HK-2 (cell line): ENCODE measurements around the gene ZNF670.

Experiments used
- DNase-seq: peaks from one replicate; pipeline ENCODE4 v3.0.0-alpha.2; 2018; ENCODE audit not compliant: unreplicated experiment

Gene ZNF670

GRCh38 chr1:247103859-247104591, 25.4 kb upstream of the ZNF670 start, which contains the start of gene ZNF669:
Gene ZNF669 (minus strand): TSS chr1:247104356. CDS start chr1:247104199, 157 bp downstream.
- peak; percentile 99 for DNase-seq

- DNase-seq = no peak
Observed at GRCh38 chr1:247102381-247102780, 23.8 kb upstream of the ZNF670 start.

- DNase-seq = no peak
Observed at GRCh38 chr1:247100676-247101279, 22.2 kb upstream of the ZNF670 start.

GRCh38 chr1:247096958-247097357, 18.3 kb upstream of the ZNF670 start:
- no peak for DNase-seq

GRCh38 chr1:247096544-247096943, 17.9 kb upstream of the ZNF670 start:
- no peak for DNase-seq

- no peak for DNase-seq
Observed at GRCh38 chr1:247096112-247096511, 17.5 kb upstream of the ZNF670 start.

GRCh38 chr1:247090455-247090854, 11.8 kb upstream of the ZNF670 start:
- no peak for DNase-seq

GRCh38 chr1:247089616-247090375, 11.2 kb upstream of the ZNF670 start:
- no peak for DNase-seq

- DNase-seq = no peak
Observed at GRCh38 chr1:247088967-247089366, 10.4 kb upstream of the ZNF670 start.

- no peak for DNase-seq
Observed at GRCh38 chr1:247087256-247087655, 8.6 kb upstream of the ZNF670 start.

GRCh38 chr1:247085310-247085709, 6.7 kb upstream of the ZNF670 start:
- DNase-seq = no peak

GRCh38 chr1:247084771-247085170, 6.2 kb upstream of the ZNF670 start:
- DNase-seq = no peak

GRCh38 chr1:247079141-247079874, 697 bp upstream of the ZNF670 start:
- DNase-seq = no peak

GRCh38 chr1:247077876-247078257, 744 bp downstream of the ZNF670 start:
- no peak for DNase-seq

- no peak for DNase-seq
Observed at GRCh38 chr1:247077213-247077612, 1.4 kb downstream of the ZNF670 start.

GRCh38 chr1:247070645-247071044, 8.0 kb downstream of the ZNF670 start:
- DNase-seq = no peak

GRCh38 chr1:247064304-247064703, 14.3 kb downstream of the ZNF670 start:
- no peak for DNase-seq

GRCh38 chr1:247060771-247061170, 17.8 kb downstream of the ZNF670 start:
- no peak for DNase-seq

- DNase-seq = no peak
Observed at GRCh38 chr1:247056071-247056470, 22.5 kb downstream of the ZNF670 start.

- peak; percentile 12 for DNase-seq
Observed at GRCh38 chr1:247054992-247055415, 23.6 kb downstream of the ZNF670 start.

- DNase-seq = no peak
Observed at GRCh38 chr1:247047702-247048101, 30.9 kb downstream of the ZNF670 start.

GRCh38 chr1:247047260-247047659, 31.4 kb downstream of the ZNF670 start:
- DNase-seq = no peak
